Medulla oblongata (tissue), 1 donor: Measurements from ENCODE around the gene DDR1.
"Not testable (repeated sequence)": the region's sequence is repeated elsewhere in the genome, so short reads cannot be mapped to it uniquely, and the experiment has no call there.

ENCODE experiments used
- DNase-seq: peaks from one replicate; pipeline ENCODE4 v3.0.0-alpha.2; 2015; ENCODE audit errors: extremely low spot score

Gene DDR1

GRCh38 chr6:30883685-30884520, at the start of gene DDR1:
Gene DDR1, plus strand, starts transcription at chr6:30884519. Its CDS starts 4,211 bp downstream, at chr6:30888730.
- DNase-seq = peak; percentile 89

GRCh38 chr6:30834646-30835045, 49.7 kb upstream of the DDR1 start:
- DNase-seq = no peak

GRCh38 chr6:30835576-30835975, 48.7 kb upstream of the DDR1 start:
- no peak for DNase-seq

- DNase-seq = peak; percentile 43
Observed at GRCh38 chr6:30836431-30836866, 47.9 kb upstream of the DDR1 start.

GRCh38 chr6:30836957-30837356, 47.4 kb upstream of the DDR1 start:
- no peak for DNase-seq

- no peak for DNase-seq
Observed at GRCh38 chr6:30837432-30837831, 46.9 kb upstream of the DDR1 start.

GRCh38 chr6:30837870-30838269, 46.4 kb upstream of the DDR1 start:
- DNase-seq = no peak

GRCh38 chr6:30839671-30840070, 44.6 kb upstream of the DDR1 start:
- no peak for DNase-seq

DNA sequence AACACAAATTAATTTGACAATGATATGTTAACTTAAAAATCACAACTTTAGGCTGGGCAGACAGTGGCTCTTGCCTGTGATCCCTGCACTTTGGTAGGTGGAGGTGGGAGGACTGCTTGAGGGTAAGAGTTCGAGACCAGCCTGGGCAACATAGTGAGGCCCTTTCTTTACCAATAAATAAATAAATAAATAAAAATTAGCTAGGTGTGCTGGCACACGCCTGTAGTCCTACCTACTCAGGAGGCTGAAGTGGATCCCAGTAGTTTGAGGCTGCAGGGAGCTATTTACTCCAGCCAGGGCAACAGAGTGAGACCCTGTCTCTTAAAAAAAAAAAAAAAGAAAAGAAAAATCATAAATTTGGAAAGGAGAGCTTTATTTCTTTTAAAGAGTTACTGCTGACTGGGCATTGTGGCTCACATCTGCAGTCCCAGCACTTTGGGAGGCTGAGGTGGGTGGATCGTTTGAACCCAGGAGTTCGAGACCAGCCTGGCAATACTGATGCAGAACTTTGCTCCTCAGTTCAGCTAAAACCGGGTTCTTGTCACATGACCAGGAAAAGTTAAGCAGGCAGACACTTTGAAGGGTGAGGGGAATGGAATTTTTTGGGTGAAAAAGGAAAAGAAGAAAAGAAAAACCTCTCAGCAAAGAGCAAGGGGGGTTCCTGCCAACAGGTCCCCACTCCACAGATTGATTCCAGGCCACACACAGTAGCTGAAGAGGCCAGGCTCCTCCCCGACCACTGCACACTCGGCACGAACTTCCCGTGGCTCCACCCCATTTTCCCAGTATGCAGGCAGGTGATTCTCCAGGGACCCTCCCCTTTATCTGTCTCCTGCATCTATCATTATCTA, 44.0 kb upstream of the DDR1 start:
- no peak for DNase-seq

GRCh38 chr6:30840935-30841643, 43.2 kb upstream of the DDR1 start:
- no peak for DNase-seq

- no peak for DNase-seq
Observed at GRCh38 chr6:30841644-30842504, 42.4 kb upstream of the DDR1 start.

- DNase-seq = no peak
Observed at GRCh38 chr6:30842754-30843610, 41.3 kb upstream of the DDR1 start.

DNA sequence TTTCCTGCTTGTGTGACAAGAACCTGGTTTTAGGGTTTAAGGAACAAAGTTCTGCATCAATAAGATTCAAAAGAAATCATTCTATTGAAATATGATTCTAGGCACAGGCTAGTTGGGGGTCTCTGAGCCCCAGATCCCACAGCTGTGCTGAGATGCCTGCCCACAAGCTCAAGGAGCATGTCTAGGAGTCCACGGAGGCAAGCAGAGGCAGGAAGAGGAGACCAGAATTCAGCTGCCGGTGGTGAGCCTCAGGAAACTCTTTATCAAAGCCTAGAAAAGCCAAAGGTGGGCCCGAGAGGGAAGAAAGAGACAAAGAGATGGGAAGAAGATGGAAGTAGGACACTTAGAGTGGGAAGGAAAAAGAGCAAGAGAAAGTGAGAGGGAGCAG, 40.7 kb upstream of the DDR1 start:
- DNase-seq = no peak

- no peak for DNase-seq
Observed at GRCh38 chr6:30844118-30844535, 40.2 kb upstream of the DDR1 start.

DNA sequence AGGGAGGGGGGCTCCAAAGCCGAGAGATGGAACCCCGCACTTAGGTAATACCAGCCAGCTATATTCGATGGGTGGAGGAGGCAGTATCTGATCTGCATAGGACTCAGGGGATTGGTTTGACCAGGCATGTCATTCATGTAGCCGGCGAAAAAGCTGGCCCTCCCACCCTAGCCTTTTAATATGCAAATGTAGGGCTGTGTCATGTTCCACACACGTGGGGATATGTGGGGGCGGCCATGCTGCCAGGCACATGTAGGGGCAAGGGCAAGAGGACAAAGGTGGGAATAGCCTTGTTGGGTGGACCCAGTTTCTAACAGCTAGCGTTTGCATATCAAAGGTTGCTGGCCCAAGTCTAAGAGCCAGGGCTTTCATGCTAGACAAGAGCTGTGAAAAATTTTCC, 39.1 kb upstream of the DDR1 start:
- DNase-seq = no peak

DNA sequence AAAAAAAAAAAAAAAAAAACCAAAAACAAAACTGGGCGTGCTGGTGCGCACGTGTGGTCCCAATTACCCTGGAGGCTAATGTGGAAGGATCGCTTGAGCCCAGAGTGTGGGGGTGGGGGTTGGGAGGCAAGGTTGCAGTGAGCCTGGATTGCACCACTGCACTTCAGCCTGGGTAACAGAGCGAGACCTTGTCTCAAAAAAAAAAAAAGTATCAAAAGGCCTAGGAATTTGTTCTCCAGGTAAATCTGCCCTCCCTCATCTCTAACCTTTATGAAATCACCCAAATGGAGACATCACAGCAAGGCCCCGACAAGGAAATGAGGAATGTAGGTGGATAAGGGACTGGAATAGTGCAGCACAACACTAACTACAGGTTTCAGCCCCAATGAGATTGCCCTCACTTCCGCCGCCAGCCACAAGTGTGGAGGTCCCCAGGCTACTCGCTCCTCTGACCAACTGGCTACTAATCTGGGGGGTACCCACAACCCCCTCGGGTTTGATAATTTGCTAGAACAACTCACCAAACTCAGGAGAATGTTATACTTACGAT, 36.8 kb upstream of the DDR1 start:
- no peak for DNase-seq

DNA sequence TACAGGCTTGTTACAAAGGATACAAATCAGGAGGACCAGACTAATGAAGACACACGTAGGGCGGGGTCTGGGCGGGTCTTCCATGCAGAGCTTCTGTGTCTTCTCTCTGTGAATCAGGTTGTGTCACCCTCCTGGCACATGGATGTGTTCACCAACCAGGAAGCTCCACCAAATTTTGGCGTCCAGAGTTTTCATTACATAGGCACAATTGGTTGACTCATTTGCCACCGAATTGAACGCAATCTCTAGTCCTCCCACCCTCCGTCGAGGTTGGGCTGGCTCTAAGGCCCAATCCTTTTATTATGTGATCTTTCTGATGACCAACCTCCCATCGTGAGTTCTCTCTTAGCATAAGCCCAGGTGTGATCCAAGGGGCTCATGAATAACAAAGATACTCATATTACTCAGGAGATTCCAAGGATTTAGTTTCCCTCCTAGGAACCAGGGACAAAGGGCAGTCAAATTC, 36.3 kb upstream of the DDR1 start:
- DNase-seq = no peak

DNA sequence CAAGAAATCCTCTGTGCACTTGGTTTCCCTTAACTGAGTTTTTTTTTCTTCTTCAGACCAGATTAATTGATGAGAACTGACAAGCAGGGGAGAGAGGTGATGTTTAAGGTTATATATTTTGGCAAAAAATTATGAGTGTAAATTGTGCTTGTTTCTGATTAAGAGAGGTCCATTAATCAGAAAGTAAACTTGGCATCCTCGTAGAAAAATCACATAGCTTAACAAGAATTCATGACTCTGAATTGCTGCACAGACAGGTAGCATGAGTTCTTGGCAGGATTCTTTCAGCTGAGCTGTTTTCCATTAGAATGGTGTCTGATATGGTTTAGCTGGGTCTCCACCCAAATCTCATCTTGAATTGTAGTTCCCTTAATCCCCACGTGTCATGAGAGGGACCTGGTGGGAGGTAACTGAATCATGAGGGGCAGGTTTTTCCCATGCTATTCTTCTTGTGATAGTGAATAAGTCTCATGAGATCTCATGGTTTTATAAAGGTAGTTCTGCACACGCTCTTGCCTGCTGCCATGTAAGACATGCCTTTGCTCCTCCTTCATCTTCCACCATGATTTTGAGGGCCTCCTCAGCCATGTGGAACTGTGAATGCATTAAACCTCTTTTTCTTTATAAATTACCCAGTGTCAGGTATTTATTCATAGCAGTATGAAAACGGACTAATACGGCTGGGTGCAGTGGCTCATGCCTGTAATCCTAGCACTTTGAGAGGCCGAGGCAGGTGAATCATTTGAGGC, 34.2 kb upstream of the DDR1 start:
- no peak for DNase-seq

DNA sequence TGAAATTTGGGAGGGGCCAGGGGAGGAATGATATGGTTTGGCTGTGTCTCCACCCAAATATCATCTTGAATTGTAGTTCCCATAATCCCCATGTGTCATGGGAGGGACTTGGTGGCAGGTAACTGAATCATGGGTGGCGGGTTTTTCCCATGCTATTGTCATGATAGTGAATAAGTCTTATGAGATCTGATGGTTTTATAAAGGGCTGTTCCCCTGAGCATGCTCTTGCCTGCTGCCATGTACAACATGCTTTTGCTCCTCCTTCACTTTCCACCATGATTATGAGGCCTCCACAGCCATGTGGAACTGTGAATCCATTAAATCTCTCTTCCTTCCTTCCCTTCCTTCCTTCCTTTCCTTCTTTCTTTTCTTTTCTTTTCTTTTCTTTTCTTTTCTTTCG, 31.9 kb upstream of the DDR1 start:
- DNase-seq = not testable (repeated sequence)
